HG03039 (cell line): ENCODE data around the gene TRIM33.
"Not testable (repeated sequence)": the region's sequence is repeated elsewhere in the genome, so short reads cannot be mapped to it uniquely, and the experiment has no call there.

Experiments used
- ATAC-seq: cut with Tn5 transposase; IDR thresholded peaks from one replicate; pipeline ENCODE4 v1.9.1; 2021; ENCODE audit warnings: mild to moderate bottlenecking, moderate library complexity; ENCODE audit not compliant: unreplicated experiment

Gene TRIM33

GRCh38 chr1:114468710-114469468, 42.1 kb downstream of the TRIM33 start:
- ATAC-seq, result no peak

- ATAC-seq, result no peak
Measured at GRCh38 chr1:114468047-114468446, 43.0 kb downstream of the TRIM33 start.

- ATAC-seq, result no peak
Measured at GRCh38 chr1:114467491-114467890, 43.5 kb downstream of the TRIM33 start.

- ATAC-seq, result no peak
Measured at GRCh38 chr1:114466334-114467014, 44.5 kb downstream of the TRIM33 start.

- ATAC-seq, result no peak
Measured at GRCh38 chr1:114462963-114463362, 48.0 kb downstream of the TRIM33 start.

GRCh38 chr1:114462341-114462740, 48.7 kb downstream of the TRIM33 start:
- ATAC-seq, result no peak

- ATAC-seq, result no peak
Measured at GRCh38 chr1:114458237-114458777, 52.7 kb downstream of the TRIM33 start.

GRCh38 chr1:114457675-114458236, 53.2 kb downstream of the TRIM33 start:
- ATAC-seq, result no peak

GRCh38 chr1:114456586-114456985, 54.4 kb downstream of the TRIM33 start:
- ATAC-seq, result no peak

- ATAC-seq, result no peak
Measured at GRCh38 chr1:114455102-114455785, 55.8 kb downstream of the TRIM33 start.

GRCh38 chr1:114454539-114454938, 56.5 kb downstream of the TRIM33 start:
- no peak for ATAC-seq

GRCh38 chr1:114453361-114453784, 57.6 kb downstream of the TRIM33 start:
- ATAC-seq, result no peak

- ATAC-seq, result no peak
Measured at GRCh38 chr1:114448370-114449036, 62.5 kb downstream of the TRIM33 start.

- ATAC-seq, result no peak
Measured at GRCh38 chr1:114446198-114446597, 64.8 kb downstream of the TRIM33 start.

GRCh38 chr1:114443226-114443625, 67.8 kb downstream of the TRIM33 start:
- not testable (repeated sequence) for ATAC-seq

- no peak for ATAC-seq
Measured at GRCh38 chr1:114441332-114441731, 69.7 kb downstream of the TRIM33 start.

GRCh38 chr1:114439369-114439768, 71.6 kb downstream of the TRIM33 start:
- no peak for ATAC-seq

- ATAC-seq, result no peak
Measured at GRCh38 chr1:114437812-114438211, 73.2 kb downstream of the TRIM33 start.

GRCh38 chr1:114436799-114437198, 74.2 kb downstream of the TRIM33 start:
- ATAC-seq, result no peak

- ATAC-seq, result no peak
Measured at GRCh38 chr1:114435088-114435715, 75.8 kb downstream of the TRIM33 start.
